Transverse colon (tissue), 4 donors: ENCODE results near the gene DDAH1. TPM values are rescaled to one million over a fixed set of nuclear protein-coding genes. Genes with fewer than 3 reads are reported as not detected.

Experiments used
- DNase-seq: peaks from one replicate; pipeline ENCODE4 v3.0.0-alpha.2; 2019
- H3K27ac ChIP-seq, 4 donors: fragments of 200-600 bp; sonication (generic); 2 replicates each; pipeline ENCODE4 v1.5.1; 2016 to 2018; ENCODE audit warnings: inconsistent platforms in 4 of 4
- H3K27me3 ChIP-seq: fragments of 200-600 bp; sonication (generic); 2 replicates; pipeline ENCODE4 v1.5.1; 2017; ENCODE audit warnings: inconsistent platforms
- H3K36me3 ChIP-seq, 4 donors: fragments of 200-600 bp; sonication (generic); 2 replicates each; pipeline ENCODE4 v1.5.1; 2017 to 2019; ENCODE audit warnings: inconsistent platforms in 4 of 4
- H3K4me1 ChIP-seq, 4 donors: fragments of 200-600 bp; sonication (generic); 2 replicates each; pipeline ENCODE4 v1.5.1; 2017 to 2020; ENCODE audit warnings: inconsistent platforms in 4 of 4
- H3K4me3 ChIP-seq, 4 donors: fragments of 200-600 bp; sonication (generic); 1 replicate in 1 of 4; 2 replicates in 3 of 4; pipeline versions ENCODE4 v1.5.1 to v1.6.1; 2017 to 2019; ENCODE audit warnings: inconsistent platforms in 4 of 4
- H3K9me3 ChIP-seq, 2 donors: fragments of 200-600 bp; sonication (generic); 2 replicates each; pipeline ENCODE4 v1.5.1; 2017 to 2019; ENCODE audit warnings: inconsistent platforms in 2 of 2
- CTCF ChIP-seq, 5 experiments: fragments of 200-600 bp in 3 of 5; fragments of 450-650 bp in 2 of 5; sonication (generic) in 3 of 5; IDR thresholded peaks; 1 replicate in 2 of 5; 2 replicates in 3 of 5; pipeline ENCODE4 v1.5.1; 2016 to 2017; ENCODE audit warnings: antibody characterized with exemption in 5 of 5, inconsistent platforms in 3 of 5, mild to moderate bottlenecking in 2 of 5, moderate library complexity in 1 of 5
- EP300 ChIP-seq: sonication (generic); formaldehyde crosslinking; IDR thresholded peaks from one replicate; pipeline ENCODE4 v1.6.1; 2017; ENCODE audit warnings: antibody characterized with exemption, low read depth
- POLR2A ChIP-seq: fragments of 450-650 bp; IDR thresholded peaks from one replicate; pipeline ENCODE4 v1.6.1; 2016; ENCODE audit warnings: antibody characterized with exemption, mild to moderate bottlenecking, moderate library complexity
- POLR2AphosphoS5 ChIP-seq, 3 donors: sonication (generic); formaldehyde crosslinking; IDR thresholded peaks; one replicate each; pipeline ENCODE4 v1.6.1; 2016; ENCODE audit warnings: antibody characterized with exemption in 3 of 3
- WGBS, 2 donors: methylation state at CpG; one replicate each; pipeline ENCODE4 v1.1.5; 2018; ENCODE audit warnings: low coverage in 1 of 2; 5-methylcytosine and 5-hydroxymethylcytosine counted together
- in situ Hi-C, 4 donors: fragments of 200-750 bp; cut with MboI; loops; one replicate each; pipeline versions ENCODE4 v1.15.0 to v1.15.1; 2017; ENCODE audit warnings: low sequenced_read_pairs in 3 of 4, low pct_ligation_motif_present in 1 of 4, low pct_unique_long_range_greater_than_20kb in 1 of 4
- intact Hi-C: fragments of 100-400 bp; cut with DNase I; formaldehyde crosslinking; loops from one replicate; pipeline ENCODE4 v1.15.1; 2023; ENCODE audit warnings: low total_unique reads
- total RNA-seq, 4 donors: library from RNA; depleted of rRNA; stranded (reverse); fragments of >200 nt; gene quantifications; one replicate each; pipeline ENCODE4 v1.1.0, GENCODE V29; 2016

DDAH1 gene
- total RNA-seq, 4 donors from 2014 or later = 22.4 to 69.4 (median 48.3) TPM

- TF ChIP-seq EP300 (no peak), CTCF (IDR thresholded peaks at IDR 0.05) (no peak), POLR2AphosphoS5 (IDR thresholded peaks at IDR 0.05) (no peak), POLR2A (no peak)
- no peaks in the 10 kb centered on the region for H3K9me3 ChIP-seq
- H3K4me3 ChIP-seq = no peak overlapping the region
- H3K36me3 ChIP-seq = no peaks in the 10 kb centered on the region
- no peaks in the 10 kb centered on the region for H3K27me3 ChIP-seq
- in situ Hi-C loops = no loop called here
- H3K4me1 ChIP-seq = peaks cover 0 to 20% (median 1%) of the 10 kb centered on the region in 4 donors
- intact Hi-C loops = no loop called here
- DNase-seq = no peak
- H3K27ac ChIP-seq = no peak overlapping the region
- WGBS, 2 donors = 93 to 95% methylated on average over 3 to 5 of the region's 5 CpGs
Observed at GRCh38 chr1:85358702-85359438, 106.1 kb downstream of the DDAH1 start.

- TF ChIP-seq POLR2A (no peak), CTCF (IDR thresholded peaks at IDR 0.05) (no peak), POLR2AphosphoS5 (IDR thresholded peaks at IDR 0.05) (no peak), EP300 (no peak)
- Histone ChIP-seq H3K27ac (no peak overlapping the region), H3K4me3 (no peak overlapping the region), H3K4me1 (peaks cover 0 to 20% (median 1%) of the 10 kb centered on the region in 4 donors), H3K9me3 (no peaks in the 10 kb centered on the region), H3K27me3 (no peaks in the 10 kb centered on the region), H3K36me3 (no peaks in the 10 kb centered on the region)
- in situ Hi-C loops (no loop called here), intact Hi-C loops (no loop called here)
- no peak for DNase-seq
- WGBS, 2 donors = 94 to 98% methylated on average over 2 of the region's 2 CpGs
Observed at GRCh38 chr1:85357817-85358216, 107.1 kb downstream of the DDAH1 start.

GRCh38 chr1:85356130-85356529, 108.8 kb downstream of the DDAH1 start:
- intact Hi-C loops (no loop called here), in situ Hi-C loops (no loop called here)
- TF ChIP-seq EP300 (no peak), POLR2AphosphoS5 (IDR thresholded peaks at IDR 0.05) (no peak), POLR2A (no peak)
- H3K27ac ChIP-seq = no peak overlapping the region
- H3K9me3 ChIP-seq = no peaks in the 10 kb centered on the region
- no peak for DNase-seq
- H3K27me3 ChIP-seq = no peaks in the 10 kb centered on the region
- H3K4me1 ChIP-seq = peaks cover 0 to 12% (median 1%) of the 10 kb centered on the region in 4 donors
- no peak overlapping the region for H3K4me3 ChIP-seq
- no peaks in the 10 kb centered on the region for H3K36me3 ChIP-seq

- H3K27ac ChIP-seq = no peak overlapping the region
- H3K36me3 ChIP-seq = no peaks in the 10 kb centered on the region
- no peak for DNase-seq
- no peaks in the 10 kb centered on the region for H3K27me3 ChIP-seq
- TF ChIP-seq CTCF (IDR thresholded peaks at IDR 0.05) (no peak), EP300 (no peak), POLR2A (no peak), POLR2AphosphoS5 (IDR thresholded peaks at IDR 0.05) (no peak)
- 86 to 91% methylated on average over 1 to 4 of the region's 4 CpGs for WGBS, 2 donors
- H3K4me3 ChIP-seq = no peak overlapping the region
- intact Hi-C loops = no loop called here
- no peaks in the 10 kb centered on the region for H3K9me3 ChIP-seq
- H3K4me1 ChIP-seq = no peaks in the 10 kb centered on the region
- in situ Hi-C loops = no loop called here
Observed at GRCh38 chr1:85352055-85352454, 112.9 kb downstream of the DDAH1 start.
